ENCODE measurements around the gene ADCK1. TPM values are rescaled to one million over a fixed set of nuclear protein-coding genes. Genes with fewer than 3 reads are reported as not detected.

Gene ADCK1
- total RNA-seq, 2 donors from 2014 or later = 7.4 to 12.1 TPM

- TF ChIP-seq, protein P1, sequence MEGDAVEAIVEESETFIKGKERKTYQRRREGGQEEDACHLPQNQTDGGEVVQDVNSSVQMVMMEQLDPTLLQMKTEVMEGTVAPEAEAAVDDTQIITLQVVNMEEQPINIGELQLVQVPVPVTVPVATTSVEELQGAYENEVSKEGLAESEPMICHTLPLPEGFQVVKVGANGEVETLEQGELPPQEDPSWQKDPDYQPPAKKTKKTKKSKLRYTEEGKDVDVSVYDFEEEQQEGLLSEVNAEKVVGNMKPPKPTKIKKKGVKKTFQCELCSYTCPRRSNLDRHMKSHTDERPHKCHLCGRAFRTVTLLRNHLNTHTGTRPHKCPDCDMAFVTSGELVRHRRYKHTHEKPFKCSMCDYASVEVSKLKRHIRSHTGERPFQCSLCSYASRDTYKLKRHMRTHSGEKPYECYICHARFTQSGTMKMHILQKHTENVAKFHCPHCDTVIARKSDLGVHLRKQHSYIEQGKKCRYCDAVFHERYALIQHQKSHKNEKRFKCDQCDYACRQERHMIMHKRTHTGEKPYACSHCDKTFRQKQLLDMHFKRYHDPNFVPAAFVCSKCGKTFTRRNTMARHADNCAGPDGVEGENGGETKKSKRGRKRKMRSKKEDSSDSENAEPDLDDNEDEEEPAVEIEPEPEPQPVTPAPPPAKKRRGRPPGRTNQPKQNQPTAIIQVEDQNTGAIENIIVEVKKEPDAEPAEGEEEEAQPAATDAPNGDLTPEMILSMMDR (IDR thresholded peaks at IDR 0.05) = no peak
- no peaks in the 10 kb centered on the region for H3K27me3 ChIP-seq
- H3K9ac ChIP-seq (ENCODE audit: low read depth in 2 of 2, low read length in 2 of 2) = no peak overlapping the region
- no peaks in the 10 kb centered on the region for H3K9me3 ChIP-seq
- H3K4me3 ChIP-seq = no peak overlapping the region
- intact Hi-C loops (cut with DNase I) = no loop called here
- no peaks in the 10 kb centered on the region for H3K4me1 ChIP-seq
- no peak overlapping the region for H3K27ac ChIP-seq
- DNase-seq = no peak
- H3K36me3 ChIP-seq = no peaks in the 10 kb centered on the region
Observed at GRCh38 chr14:77870646-77871045, 70.7 kb downstream of the ADCK1 start.

GRCh38 chr14:77872152-77872551 is 72.2 kb downstream of the ADCK1 start:
- Histone ChIP-seq H3K27me3 (no peaks in the 10 kb centered on the region), H3K27ac (no peak overlapping the region), H3K36me3 (no peaks in the 10 kb centered on the region), H3K4me3 (no peak overlapping the region), H3K9me3 (no peaks in the 10 kb centered on the region), H3K9ac (ENCODE audit: low read depth in 2 of 2, low read length in 2 of 2) (no peak overlapping the region), H3K4me1 (no peaks in the 10 kb centered on the region)
- intact Hi-C loops (cut with DNase I) = no loop called here
- DNase-seq = no peak
- TF ChIP-seq, protein P1 (IDR thresholded peaks at IDR 0.05) = no peak

DNA sequence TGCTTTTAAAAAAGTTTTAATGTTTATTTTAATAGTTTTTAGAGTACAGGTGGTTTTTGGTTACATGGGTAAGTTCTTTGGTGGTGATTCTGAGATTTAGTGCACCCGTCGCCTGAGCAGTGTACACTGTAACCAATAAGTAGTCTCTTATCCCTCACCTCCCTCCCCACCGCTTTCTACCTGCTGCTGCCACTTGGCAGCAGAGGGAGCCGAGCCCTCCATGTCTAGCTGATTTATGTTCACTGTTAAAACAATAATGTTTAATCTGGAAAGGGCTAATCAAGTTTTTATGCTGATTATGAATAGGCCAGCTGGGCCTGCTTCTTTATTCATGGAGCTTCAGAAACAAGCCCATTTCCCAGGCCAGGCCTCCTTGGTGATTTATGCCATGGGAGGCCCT is 73.1 kb downstream of the ADCK1 start:
- Histone ChIP-seq H3K27me3 (no peaks in the 10 kb centered on the region), H3K4me1 (no peaks in the 10 kb centered on the region), H3K27ac (no peak overlapping the region), H3K36me3 (no peaks in the 10 kb centered on the region), H3K4me3 (no peak overlapping the region), H3K9ac (ENCODE audit: low read depth in 2 of 2, low read length in 2 of 2) (no peak overlapping the region), H3K9me3 (no peaks in the 10 kb centered on the region)
- no peak for DNase-seq
- intact Hi-C loops (cut with DNase I) = no loop called here
- TF ChIP-seq, protein P1 (IDR thresholded peaks at IDR 0.05) = no peak

GRCh38 chr14:77878783-77879182 is 78.9 kb downstream of the ADCK1 start:
- Histone ChIP-seq H3K9ac (ENCODE audit: low read depth in 2 of 2, low read length in 2 of 2) (no peak overlapping the region), H3K36me3 (no peaks in the 10 kb centered on the region), H3K4me1 (no peaks in the 10 kb centered on the region), H3K4me3 (no peak overlapping the region), H3K27ac (no peak overlapping the region), H3K9me3 (no peaks in the 10 kb centered on the region), H3K27me3 (no peaks in the 10 kb centered on the region)
- TF ChIP-seq, protein P1 (IDR thresholded peaks at IDR 0.05) = no peak
- no peak for DNase-seq
- intact Hi-C loops (cut with DNase I) = no loop called here

DNA sequence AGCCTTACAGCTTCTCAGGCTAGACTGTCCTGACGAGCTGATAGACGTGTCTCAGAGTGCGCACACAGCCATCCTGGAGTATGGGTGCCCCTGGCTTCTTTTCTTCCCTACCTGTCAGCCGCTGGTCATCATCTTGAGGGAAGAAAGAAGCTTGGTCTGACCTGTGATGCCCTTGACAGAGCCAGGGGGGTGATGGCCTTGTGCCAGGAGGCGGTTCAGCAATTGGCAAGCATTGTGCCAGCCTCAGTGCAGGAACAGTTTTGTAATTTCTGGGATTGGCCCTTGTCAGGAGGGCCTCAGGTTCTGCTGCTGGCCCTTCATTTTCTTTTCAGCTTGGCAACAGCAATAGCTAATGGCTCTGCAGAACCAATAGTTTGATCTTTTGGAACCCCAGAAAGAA is 80.1 kb downstream of the ADCK1 start:
- Histone ChIP-seq H3K27ac (no peak overlapping the region), H3K9ac (ENCODE audit: low read depth in 2 of 2, low read length in 2 of 2) (no peak overlapping the region), H3K4me3 (no peak overlapping the region), H3K4me1 (no peaks in the 10 kb centered on the region), H3K27me3 (no peaks in the 10 kb centered on the region), H3K36me3 (no peaks in the 10 kb centered on the region), H3K9me3 (no peaks in the 10 kb centered on the region)
- DNase-seq = no peak
- TF ChIP-seq, protein P1 (IDR thresholded peaks at IDR 0.05) = no peak
- intact Hi-C loops (cut with DNase I) = no loop called here

GRCh38 chr14:77882098-77882497 is 82.2 kb downstream of the ADCK1 start:
- Histone ChIP-seq H3K9me3 (no peaks in the 10 kb centered on the region), H3K4me3 (no peak overlapping the region), H3K27me3 (no peaks in the 10 kb centered on the region), H3K4me1 (no peaks in the 10 kb centered on the region), H3K27ac (no peak overlapping the region), H3K9ac (ENCODE audit: low read depth in 2 of 2, low read length in 2 of 2) (no peak overlapping the region), H3K36me3 (no peaks in the 10 kb centered on the region)
- TF ChIP-seq, protein P1 (IDR thresholded peaks at IDR 0.05) = no peak
- DNase-seq = no peak
- intact Hi-C loops (cut with DNase I) = no loop called here
